Measurements from ENCODE around the gene OBSCN.

DNA sequence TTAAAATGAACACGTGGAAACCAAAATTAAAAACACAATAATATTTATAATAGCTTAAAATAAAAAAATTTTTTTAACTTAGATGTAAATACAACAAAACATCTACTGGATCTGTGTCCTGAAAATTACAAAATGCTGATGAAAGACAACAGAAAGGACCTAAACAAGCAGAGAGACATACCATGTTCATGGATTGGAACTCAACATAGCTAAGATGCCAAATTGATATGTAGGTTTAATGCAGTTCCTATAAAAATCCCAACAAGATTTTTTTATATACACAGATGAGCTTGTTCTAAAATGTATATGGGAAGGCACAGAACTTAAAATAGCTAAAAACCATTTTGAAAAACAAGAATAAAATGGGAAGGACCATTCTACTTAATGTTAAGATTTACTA is 117.4 kb downstream of the OBSCN start:
- TF ChIP-seq POLR2AphosphoS5 (IDR thresholded peaks at IDR 0.05; ENCODE audit: insufficient read depth, low read depth, low read length), result no peak
- TF ChIP-seq, protein P1, sequence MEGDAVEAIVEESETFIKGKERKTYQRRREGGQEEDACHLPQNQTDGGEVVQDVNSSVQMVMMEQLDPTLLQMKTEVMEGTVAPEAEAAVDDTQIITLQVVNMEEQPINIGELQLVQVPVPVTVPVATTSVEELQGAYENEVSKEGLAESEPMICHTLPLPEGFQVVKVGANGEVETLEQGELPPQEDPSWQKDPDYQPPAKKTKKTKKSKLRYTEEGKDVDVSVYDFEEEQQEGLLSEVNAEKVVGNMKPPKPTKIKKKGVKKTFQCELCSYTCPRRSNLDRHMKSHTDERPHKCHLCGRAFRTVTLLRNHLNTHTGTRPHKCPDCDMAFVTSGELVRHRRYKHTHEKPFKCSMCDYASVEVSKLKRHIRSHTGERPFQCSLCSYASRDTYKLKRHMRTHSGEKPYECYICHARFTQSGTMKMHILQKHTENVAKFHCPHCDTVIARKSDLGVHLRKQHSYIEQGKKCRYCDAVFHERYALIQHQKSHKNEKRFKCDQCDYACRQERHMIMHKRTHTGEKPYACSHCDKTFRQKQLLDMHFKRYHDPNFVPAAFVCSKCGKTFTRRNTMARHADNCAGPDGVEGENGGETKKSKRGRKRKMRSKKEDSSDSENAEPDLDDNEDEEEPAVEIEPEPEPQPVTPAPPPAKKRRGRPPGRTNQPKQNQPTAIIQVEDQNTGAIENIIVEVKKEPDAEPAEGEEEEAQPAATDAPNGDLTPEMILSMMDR (IDR thresholded peaks at IDR 0.05; ENCODE audit: extremely low read depth in 1 of 2, insufficient read depth in 1 of 2, low read depth in 1 of 2, low read length in 2 of 2), result no peak
